H1 (cell line): Measurements from ENCODE around the gene SOX1. TPM values are rescaled to one million over a fixed set of nuclear protein-coding genes. Genes with fewer than 3 reads are reported as not detected.
A peak's percentile ranks its signal among the peaks of the same experiment; 100 is the strongest.

ENCODE experiments used
- CTCF ChIA-PET: fragments of 300-600 bp; sonication (Branson Sonifier 250); formaldehyde crosslinking; loops from one replicate; lab custom pipeline; 2021; ENCODE audit not compliant: partially characterized antibody; lab: Charles Lee
- POLR2A ChIA-PET: fragments of 300-600 bp; sonication (Branson Sonifier 250); formaldehyde crosslinking; loops from one replicate; lab custom pipeline; 2021; ENCODE audit warnings: inconsistent platforms; ENCODE audit not compliant: partially characterized antibody; lab: Charles Lee
- DNase-seq, 2 experiments: peaks; one replicate each; pipeline versions ENCODE4 v3.0.0 to v3.0.0-alpha.2; 2010 to 2022; ENCODE audit warnings: low spot score in 2 of 2, low read depth in 1 of 2, mixed read lengths in 1 of 2
- FAIRE-seq: peaks from 2 replicates; lab custom pipeline; 2011; peaks lifted over from hg19 to GRCh38; lab: Jason Lieb, UNC
- H2AFZ ChIP-seq: 2 replicates; pipeline ENCODE4 v1.8.1; 2012; ENCODE audit warnings: low read length, inconsistent platforms
- H2AK5ac ChIP-seq: 2 replicates; pipeline ENCODE4 v1.6.1; 2013; ENCODE audit warnings: low read depth, low read length
- H2BK120ac ChIP-seq: replicated peaks from 2 replicates; pipeline ENCODE3; 2013; ENCODE audit warnings: low read depth, low read length, inconsistent platforms
- H2BK12ac ChIP-seq: 2 replicates; pipeline ENCODE4 v1.6.1; 2013; ENCODE audit warnings: low read depth, low read length
- H2BK15ac ChIP-seq: 2 replicates; pipeline ENCODE4 v1.6.1; 2013; ENCODE audit warnings: low read length
- H2BK20ac ChIP-seq: 2 replicates; pipeline ENCODE4 v1.6.1; 2013; ENCODE audit warnings: low read length
- H2BK5ac ChIP-seq: 2 replicates; pipeline ENCODE4 v1.6.1; 2013; ENCODE audit warnings: low read depth, low read length
- H3K14ac ChIP-seq: 2 replicates; pipeline ENCODE4 v1.6.1; 2013; ENCODE audit warnings: inconsistent platforms; ENCODE audit not compliant: insufficient read length
- H3K18ac ChIP-seq: 2 replicates; pipeline ENCODE4 v1.6.1; 2013; ENCODE audit warnings: low read length; ENCODE audit errors: extremely low read depth
- H3K23ac ChIP-seq: 2 replicates; pipeline ENCODE4 v1.6.1; 2013; ENCODE audit warnings: inconsistent platforms; ENCODE audit not compliant: insufficient read length
- H3K23me2 ChIP-seq: 2 replicates; pipeline ENCODE4 v1.6.1; 2013; ENCODE audit warnings: low read depth, low read length
- H3K27ac ChIP-seq: 2 replicates; pipeline ENCODE4 v1.6.1; 2011; ENCODE audit warnings: low read depth, low read length, inconsistent platforms
- H3K27me3 ChIP-seq, 4 experiments: replicated peaks in 1 of 4; 1 replicate in 1 of 4; 2 replicates in 3 of 4; pipeline versions ENCODE4 v1.6.1 to v1.8.1; 2011 to 2013; ENCODE audit warnings: low read length in 3 of 4, mild to moderate bottlenecking in 3 of 4, inconsistent platforms in 2 of 4, mixed read lengths in 2 of 4, moderate library complexity in 1 of 4; ENCODE audit not compliant: control insufficient read depth in 3 of 4, insufficient read depth in 3 of 4; ENCODE audit errors: extremely low read depth in 1 of 4
- H3K36me3 ChIP-seq, 4 experiments: 2 replicates each; pipeline versions ENCODE4 v1.6.1 to v1.8.1; 2011 to 2013; ENCODE audit warnings: mild to moderate bottlenecking in 4 of 4, low read length in 3 of 4, moderate library complexity in 2 of 4, control low read depth in 1 of 4, inconsistent platforms in 1 of 4; ENCODE audit not compliant: insufficient read depth in 4 of 4, control insufficient read depth in 2 of 4
- H3K4ac ChIP-seq: replicated peaks from 2 replicates; pipeline ENCODE3; 2013; ENCODE audit warnings: low read length, low read depth, mixed read lengths, inconsistent platforms; ENCODE audit not compliant: insufficient read length
- H3K4me1 ChIP-seq, 4 experiments: replicated peaks in 1 of 4; 1 replicate in 1 of 4; 2 replicates in 3 of 4; pipeline versions ENCODE4 v1.6.1 to v1.8.1; 2011 to 2013; ENCODE audit warnings: low read length in 3 of 4, inconsistent platforms in 2 of 4, mixed read lengths in 1 of 4; ENCODE audit not compliant: insufficient read depth in 4 of 4, control insufficient read depth in 3 of 4
- H3K4me2 ChIP-seq, 2 experiments: 2 replicates each; pipeline versions ENCODE4 v1.6.1 to v1.8.1; 2011 to 2013; ENCODE audit warnings: low read depth in 2 of 2, low read length in 2 of 2, control low read depth in 1 of 2, inconsistent platforms in 1 of 2, mild to moderate bottlenecking in 1 of 2; ENCODE audit not compliant: insufficient read depth in 1 of 2
- H3K4me3 ChIP-seq, 4 experiments: fragments of 200-600, 300-600 bp in 1 of 4; sonication (generic), shearing (Covaris generic), sonication (Bioruptor Twin) in 1 of 4; 2 replicates each; pipeline versions ENCODE4 v1.5.1 to v1.8.1; 2011 to 2016; ENCODE audit warnings: low read length in 4 of 4, low read depth in 3 of 4, control low read depth in 2 of 4, inconsistent platforms in 2 of 4, mild to moderate bottlenecking in 2 of 4, mixed read lengths in 1 of 4, moderate library complexity in 1 of 4; ENCODE audit not compliant: insufficient read depth in 2 of 4; ENCODE audit errors: extremely low read depth in 1 of 4
- H3K56ac ChIP-seq: replicated peaks from 2 replicates; pipeline ENCODE3; 2013; ENCODE audit warnings: low read depth, mild to moderate bottlenecking, mixed read lengths, low read length, inconsistent platforms; ENCODE audit not compliant: insufficient read length
- H3K79me1 ChIP-seq: 2 replicates; pipeline ENCODE4 v1.6.1; 2013; ENCODE audit warnings: low read depth, low read length, control low read depth
- H3K79me2 ChIP-seq, 2 experiments: 2 replicates each; pipeline versions ENCODE4 v1.6.1 to v1.8.1; 2012 to 2013; ENCODE audit warnings: low read length in 2 of 2, mild to moderate bottlenecking in 2 of 2, inconsistent platforms in 1 of 2; ENCODE audit not compliant: insufficient read depth in 2 of 2, control insufficient read depth in 1 of 2
- H3K9ac ChIP-seq, 4 experiments: replicated peaks in 1 of 4; 1 replicate in 1 of 4; 2 replicates in 3 of 4; pipeline versions ENCODE4 v1.6.1 to v1.8.1; 2011 to 2013; ENCODE audit warnings: low read depth in 3 of 4, low read length in 3 of 4, control low read depth in 2 of 4, mild to moderate bottlenecking in 2 of 4, moderate library complexity in 2 of 4, inconsistent platforms in 1 of 4; ENCODE audit errors: extremely low read depth in 1 of 4
- H3K9me3 ChIP-seq, 2 experiments: 2 replicates each; pipeline versions ENCODE4 v1.6.1 to v1.8.1; 2012 to 2013; ENCODE audit warnings: mild to moderate bottlenecking in 2 of 2, moderate library complexity in 2 of 2, control low read depth in 1 of 2, inconsistent platforms in 1 of 2, low read depth in 1 of 2, low read length in 1 of 2, mixed read lengths in 1 of 2; ENCODE audit not compliant: insufficient read depth in 2 of 2
- H4K20me1 ChIP-seq, 2 experiments: replicated peaks in 1 of 2; 2 replicates each; pipeline versions ENCODE3 to v1.8.1; 2011 to 2013; ENCODE audit warnings: inconsistent platforms in 2 of 2, low read length in 2 of 2, mild to moderate bottlenecking in 1 of 2; ENCODE audit not compliant: insufficient read depth in 2 of 2, control insufficient read depth in 1 of 2
- H4K5ac ChIP-seq: 2 replicates; pipeline ENCODE4 v1.6.1; 2013; ENCODE audit warnings: low read length, low read depth, mixed read lengths, inconsistent platforms; ENCODE audit not compliant: insufficient read length
- H4K8ac ChIP-seq: 2 replicates; pipeline ENCODE4 v1.8.0; 2013; ENCODE audit warnings: mild to moderate bottlenecking, moderate library complexity, low read length, inconsistent platforms; ENCODE audit not compliant: insufficient read depth; ENCODE audit errors: extremely low read depth
- H4K91ac ChIP-seq: replicated peaks from 2 replicates; pipeline ENCODE3; 2013; ENCODE audit warnings: low read length, mixed read lengths, inconsistent platforms; ENCODE audit not compliant: insufficient read length
- MAX ChIP-seq: IDR thresholded peaks from 2 replicates; pipeline ENCODE4 v1.6.1; 2012; ENCODE audit warnings: inconsistent platforms
- WGBS, 2 experiments: shearing (Covaris generic) in 1 of 2; methylation state at CpG; one replicate each; pipeline versions ENCODE4 v1.1.6 to v1.1.7; 2013 to 2015; ENCODE audit warnings: low lambda C conversion rate in 2 of 2, mixed read lengths in 2 of 2, inconsistent platforms in 1 of 2, low coverage in 1 of 2, missing lambda C conversion rate in 1 of 2; ENCODE audit not compliant: insufficient replicate concordance in 2 of 2, insufficient coverage in 1 of 2, insufficient read length in 1 of 2; ENCODE audit errors: extremely low coverage in 1 of 2, missing lambda C conversion rate in 1 of 2; 5-methylcytosine and 5-hydroxymethylcytosine counted together
- polyA plus RNA-seq, 7 experiments: library from polyadenylated mRNA; depleted of rRNA in 3 of 7; stranded (reverse) in 5 of 7; unstranded in 2 of 7; fragments of >200 nt in 5 of 7; fragments of 200-250 nt in 2 of 7; gene quantifications; 1 replicate in 5 of 7; 2 replicates in 1 of 7; 4 replicates in 1 of 7; pipeline versions ENCODE4 v1.2.1 to v1.2.3, GENCODE V29; 2011 to 2013; ENCODE audit warnings: missing spikeins in 2 of 7, mixed read lengths in 2 of 7
- total RNA-seq: library from RNA; stranded (reverse); fragmentation: NEBNext Ultra II Directional; extraction: Animal tissue kit (Norgen Biotek cat#: 25700); gene quantifications from 2 replicates; pipeline ENCODE4 v1.2.1, GENCODE V29; 2021

SOX1 gene
- total and polyA plus RNA-seq, 2 of the 8 experiments (the other 6 are each of a cell fraction or from before 2014, with no cell fraction given) = 0.03 to 0.09 TPM

- H2BK5ac ChIP-seq = no peak overlapping the region; the same call in 1 of the 2 replicates
- no peak overlapping the region for H3K18ac ChIP-seq
- H4K8ac ChIP-seq = peak overlapping the region; percentile 15; the same call in 1 of the 2 replicates
- peaks cover 5% of the 10 kb centered on the region; the same call in 1 of the 2 replicates for H3K23me2 ChIP-seq
- no peak overlapping the region for H3K9ac ChIP-seq
- H4K5ac ChIP-seq = no peak overlapping the region
- peaks cover 13 to 23% of the 10 kb centered on the region in 2 experiments for H4K20me1 ChIP-seq
- no peaks in the 10 kb centered on the region for H3K79me2 ChIP-seq
- POLR2A ChIA-PET = interaction anchor here (0.9 to 5.1 kb wide), 2 partner anchors 11 to 15 kb away, joined by 3 to 25 read pairs; no protein-coding TSS in a partner anchor
- H3K4ac ChIP-seq = no peak overlapping the region
- H4K91ac ChIP-seq = no peak overlapping the region
- H3K4me3 ChIP-seq = peak overlapping the region in 1 of 4 experiments; percentile 55; a peak in 2 of 8 replicates
- H3K14ac ChIP-seq = no peak overlapping the region
- peaks cover 3 to 47% (median 23%) of the 10 kb centered on the region in 4 experiments for H3K4me1 ChIP-seq
- no peak overlapping the region for H3K27ac ChIP-seq
- no peaks in the 10 kb centered on the region; a peak in 1 of 4 replicates for H3K9me3 ChIP-seq
- peaks cover 0 to 6% (median 0%) of the 10 kb centered on the region in 4 experiments; a peak in 1 of 8 replicates for H3K36me3 ChIP-seq
- H2BK20ac ChIP-seq = peak overlapping the region; percentile 90; the same call in 1 of the 2 replicates
- CTCF ChIA-PET = interaction anchor here (0.8 to 5.6 kb wide), 4 partner anchors 15 to 585 kb away, joined by 3 to 51 read pairs (median 4); no protein-coding TSS in a partner anchor
- DNase-seq = peak in 1 of 2 experiments; percentile 63
- H3K27me3 ChIP-seq = peaks cover 95 to 100% (median 99%) of the 10 kb centered on the region in 4 experiments
- H3K23ac ChIP-seq = no peak overlapping the region
- 1% methylated on average over 10 of the region's 11 CpGs; no CpG with 5 or more reads in 1 of the 2 experiments for WGBS, 2 experiments
- H2BK12ac ChIP-seq = peak overlapping the region; percentile 53; the same call in 1 of the 2 replicates
- H3K79me1 ChIP-seq = no peaks in the 10 kb centered on the region
- peak overlapping the region; percentile 68 to 69; a peak in 3 of 4 replicates for H3K4me2 ChIP-seq
- no peak overlapping the region for H3K56ac ChIP-seq
- FAIRE-seq = no peak
- H2BK15ac ChIP-seq = peak overlapping the region; percentile 81; the same call in 1 of the 2 replicates
- no peak overlapping the region for H2AFZ ChIP-seq
- H2BK120ac ChIP-seq = no peak overlapping the region
- H2AK5ac ChIP-seq = no peak overlapping the region
- peak; percentile 46; the same call in 1 of the 2 replicates for TF ChIP-seq MAX
Measured at GRCh38 chr13:112058519-112058873, 8.5 kb upstream of the SOX1 start.
